Sigmoid colon (tissue), 4 donors: ENCODE data around the gene TRPM2.

ENCODE experiments used
- CTCF ChIP-seq, 4 experiments: fragments of 450-650 bp in 3 of 4; fragments of 200-600 bp in 1 of 4; IDR thresholded peaks; one replicate each; pipeline ENCODE4 v1.5.1; 2016 to 2019; ENCODE audit warnings: antibody characterized with exemption in 4 of 4, mild to moderate bottlenecking in 3 of 4, moderate library complexity in 2 of 4
- POLR2A ChIP-seq, 2 donors: fragments of 450-650 bp; IDR thresholded peaks; one replicate each; pipeline ENCODE4 v1.6.1; 2016; ENCODE audit warnings: antibody characterized with exemption in 2 of 2, mild to moderate bottlenecking in 2 of 2, moderate library complexity in 2 of 2
- POLR2AphosphoS5 ChIP-seq, 4 donors: sonication (generic); formaldehyde crosslinking; IDR thresholded peaks; one replicate each; pipeline ENCODE4 v1.6.1; 2017; ENCODE audit warnings: antibody characterized with exemption in 4 of 4

DNA sequence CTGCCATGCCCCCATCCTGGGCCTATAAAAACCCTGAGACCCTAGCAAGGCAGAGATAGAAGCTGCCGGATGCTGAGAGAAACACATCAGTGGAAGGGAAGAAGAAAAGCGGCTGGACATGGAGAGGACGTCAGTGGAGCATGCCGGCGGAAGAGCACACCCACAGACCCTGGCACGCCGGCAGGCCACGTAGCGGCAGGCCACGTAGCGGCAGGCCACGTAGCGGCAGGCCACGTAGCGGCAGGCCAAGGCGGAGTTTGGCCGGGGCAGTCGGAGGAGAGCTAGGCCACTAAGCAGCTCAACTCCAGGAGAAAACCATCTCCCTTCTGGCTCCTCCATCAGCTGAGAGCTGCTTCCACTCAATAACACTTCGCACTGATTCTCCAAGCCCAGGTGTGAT, 137.0 kb downstream of the TRPM2 start:
- no peak for TF ChIP-seq CTCF (IDR thresholded peaks at IDR 0.05)
- TF ChIP-seq POLR2AphosphoS5 (IDR thresholded peaks at IDR 0.05) = no peak
- TF ChIP-seq POLR2A (IDR thresholded peaks at IDR 0.05) = no peak
